ENCODE data around the gene ORM1. TPM values are rescaled to one million over a fixed set of nuclear protein-coding genes. Genes with fewer than 3 reads are reported as not detected.
A peak's percentile ranks its signal among the peaks of the same experiment; 100 is the strongest.

ORM1 gene
- total and polyA plus RNA-seq, 9 donors: 0.30 to 11.9 (median 2.1) TPM; not detected in 4

DNA sequence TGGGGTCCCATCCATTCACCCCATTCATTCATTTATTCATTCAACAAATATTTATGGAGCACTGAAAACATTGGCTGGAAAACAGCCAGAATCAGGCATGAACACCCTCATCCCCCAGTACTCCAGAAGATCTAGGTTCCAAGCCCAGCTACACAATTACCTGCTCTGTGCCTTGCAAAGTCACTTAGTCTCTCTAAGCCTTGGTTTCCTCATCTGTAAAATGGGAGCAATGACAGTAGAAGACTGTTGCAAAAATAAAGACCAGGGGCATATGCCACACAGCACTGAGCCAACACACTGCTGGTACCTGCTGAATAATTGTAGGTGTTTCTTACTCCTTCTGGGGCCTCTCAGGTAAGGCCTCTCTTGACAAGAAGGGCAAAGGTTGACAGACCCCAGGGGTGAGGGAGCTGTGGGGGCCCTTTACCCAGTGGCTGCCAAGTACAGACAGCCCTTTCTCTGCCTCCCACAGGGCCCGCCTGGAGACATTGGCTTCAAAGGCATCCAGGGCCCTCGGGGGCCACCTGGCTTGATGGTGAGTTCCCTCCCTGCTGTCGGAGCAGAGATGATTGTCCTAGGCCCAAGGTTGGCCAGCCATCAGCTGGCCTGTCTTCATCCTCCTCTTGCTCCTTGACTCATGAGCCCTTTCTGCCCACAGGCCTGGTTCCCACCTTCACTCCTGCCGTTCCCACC, 22.6 kb upstream of the ORM1 start:
- Histone ChIP-seq H3K27me3 (no peaks in the 10 kb centered on the region), H3K4me1 (ENCODE audit: insufficient read depth) (peaks cover under 1% of the 10 kb centered on the region), H3K36me3 (no peaks in the 10 kb centered on the region), H3K4me3 (no peak overlapping the region), H3K9me3 (no peaks in the 10 kb centered on the region), H3K27ac (no peak overlapping the region)
- no peak for TF ChIP-seq POLR2A (IDR thresholded peaks at IDR 0.05)
- TF ChIP-seq, protein P1, sequence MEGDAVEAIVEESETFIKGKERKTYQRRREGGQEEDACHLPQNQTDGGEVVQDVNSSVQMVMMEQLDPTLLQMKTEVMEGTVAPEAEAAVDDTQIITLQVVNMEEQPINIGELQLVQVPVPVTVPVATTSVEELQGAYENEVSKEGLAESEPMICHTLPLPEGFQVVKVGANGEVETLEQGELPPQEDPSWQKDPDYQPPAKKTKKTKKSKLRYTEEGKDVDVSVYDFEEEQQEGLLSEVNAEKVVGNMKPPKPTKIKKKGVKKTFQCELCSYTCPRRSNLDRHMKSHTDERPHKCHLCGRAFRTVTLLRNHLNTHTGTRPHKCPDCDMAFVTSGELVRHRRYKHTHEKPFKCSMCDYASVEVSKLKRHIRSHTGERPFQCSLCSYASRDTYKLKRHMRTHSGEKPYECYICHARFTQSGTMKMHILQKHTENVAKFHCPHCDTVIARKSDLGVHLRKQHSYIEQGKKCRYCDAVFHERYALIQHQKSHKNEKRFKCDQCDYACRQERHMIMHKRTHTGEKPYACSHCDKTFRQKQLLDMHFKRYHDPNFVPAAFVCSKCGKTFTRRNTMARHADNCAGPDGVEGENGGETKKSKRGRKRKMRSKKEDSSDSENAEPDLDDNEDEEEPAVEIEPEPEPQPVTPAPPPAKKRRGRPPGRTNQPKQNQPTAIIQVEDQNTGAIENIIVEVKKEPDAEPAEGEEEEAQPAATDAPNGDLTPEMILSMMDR (IDR thresholded peaks at IDR 0.05): no peak
- TF ChIP-seq EP300 (IDR thresholded peaks at IDR 0.05): no peak
- 83 to 94% (median 92%) methylated on average over 4 of the region's 4 CpGs for WGBS, 3 donors
- DNase-seq: peak in 3 of 5 donors; percentile 3 to 23 (median 13)
- intact Hi-C loops (cut with DNase I): loop anchor here in 1 of 4 donors (5.0 kb wide), 1 partner anchor 143 kb away; the partner anchor contains the start of gene COL27A1

DNA sequence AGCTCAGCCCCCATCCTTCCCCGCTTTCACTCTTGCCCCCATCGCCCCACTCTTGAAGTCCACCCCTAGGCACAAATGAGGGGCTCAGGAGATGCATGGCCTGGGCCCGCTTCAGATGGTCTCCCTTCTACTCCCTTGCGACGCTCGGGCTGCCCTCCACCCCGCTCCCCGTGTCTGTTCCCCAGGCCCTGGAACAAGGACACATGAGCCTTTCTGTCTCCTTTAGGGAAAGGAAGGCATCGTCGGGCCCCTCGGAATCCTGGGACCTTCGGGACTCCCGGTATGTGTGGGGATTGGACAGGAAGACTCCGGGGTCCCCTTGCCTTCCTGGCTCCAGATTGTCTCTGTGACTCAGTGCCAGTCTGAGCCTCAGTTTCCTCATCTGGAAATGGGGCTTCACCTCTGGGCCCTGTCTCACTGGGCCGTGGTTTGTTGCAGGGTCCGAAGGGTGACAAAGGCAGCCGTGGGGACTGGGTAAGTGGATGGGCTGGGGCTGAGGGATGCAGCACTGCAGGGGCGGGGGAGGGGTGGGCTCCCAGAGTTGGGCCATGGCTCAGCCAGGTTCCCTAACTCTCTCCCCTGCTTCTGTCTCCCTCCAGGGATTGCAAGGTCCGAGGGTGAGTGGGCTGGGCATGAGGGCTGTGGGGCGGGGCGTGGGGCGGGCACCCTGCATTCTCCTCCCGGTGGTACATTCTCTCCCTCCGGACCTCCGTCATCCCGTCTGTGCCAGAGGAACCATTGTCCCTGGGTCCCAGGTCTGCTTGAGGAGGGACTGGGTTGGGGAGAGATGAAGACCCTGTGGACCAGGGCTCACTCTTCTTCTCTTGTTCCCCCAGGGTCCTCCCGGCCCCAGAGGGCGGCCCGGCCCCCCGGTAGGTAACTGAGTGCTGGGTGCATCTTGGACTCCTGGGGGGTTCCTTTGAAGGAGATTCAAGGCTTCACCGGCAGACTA, 21.8 kb upstream of the ORM1 start:
- peaks cover 5% of the 10 kb centered on the region for H3K4me1 ChIP-seq (ENCODE audit: insufficient read depth)
- DNase-seq: peak in 4 of 5 donors; percentile 7 to 23 (median 12)
- no peak overlapping the region for H3K27ac ChIP-seq
- no peaks in the 10 kb centered on the region for H3K9me3 ChIP-seq
- H3K27me3 ChIP-seq: no peaks in the 10 kb centered on the region
- TF ChIP-seq, protein P1 (IDR thresholded peaks at IDR 0.05): no peak
- TF ChIP-seq POLR2A (IDR thresholded peaks at IDR 0.05) (no peak), EP300 (IDR thresholded peaks at IDR 0.05) (no peak)
- H3K36me3 ChIP-seq: no peaks in the 10 kb centered on the region
- intact Hi-C loops (cut with DNase I): loop anchor here in 1 of 4 donors (5.0 kb wide), 1 partner anchor 144 kb away; the partner anchor contains the start of gene COL27A1
- WGBS, 3 donors: 91 to 93% (median 93%) methylated on average over 28 to 31 of the region's 31 CpGs
- no peak overlapping the region for H3K4me3 ChIP-seq

DNA sequence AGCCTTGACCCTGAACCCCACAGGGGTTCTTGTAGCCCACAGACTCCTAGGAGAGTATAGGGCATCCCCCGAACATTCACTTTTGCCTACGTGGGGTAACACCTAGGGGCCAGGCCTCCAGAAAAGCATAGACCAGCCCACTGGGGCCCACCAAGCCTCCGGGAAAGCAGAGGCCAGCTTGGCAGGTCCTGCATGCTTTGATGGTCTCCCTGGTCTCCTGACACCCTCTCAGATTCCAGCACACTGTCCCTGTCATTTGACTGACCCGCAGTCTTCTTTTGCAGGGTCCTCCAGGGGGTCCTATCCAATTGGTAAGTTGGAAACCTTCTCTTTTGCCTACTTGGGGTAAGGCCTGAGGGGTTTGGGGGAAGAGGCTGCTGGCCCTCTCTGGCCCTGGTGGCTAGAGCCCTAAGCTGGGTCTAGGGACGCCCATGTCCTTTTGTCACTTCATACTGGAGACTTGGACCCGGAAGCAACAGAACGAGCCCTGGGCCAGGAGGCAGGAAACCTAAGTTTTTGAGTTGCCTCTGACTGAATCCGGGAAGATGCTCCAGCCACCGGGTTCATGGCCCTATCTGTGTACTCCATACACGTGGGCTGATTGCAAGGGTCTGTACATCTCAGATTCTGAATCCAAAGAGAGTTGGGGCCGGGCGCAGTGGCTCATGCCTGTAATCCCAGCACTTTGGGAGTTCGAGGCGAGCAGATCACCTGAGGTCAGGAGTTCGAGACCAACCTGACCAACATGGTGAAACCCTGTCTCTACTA, 20.9 kb upstream of the ORM1 start:
- 85 to 88% (median 87%) methylated on average over 15 of the region's 15 CpGs for WGBS, 3 donors
- Histone ChIP-seq H3K9me3 (no peaks in the 10 kb centered on the region), H3K4me3 (no peak overlapping the region), H3K4me1 (ENCODE audit: insufficient read depth) (peaks cover 6% of the 10 kb centered on the region), H3K36me3 (no peaks in the 10 kb centered on the region), H3K27me3 (no peaks in the 10 kb centered on the region), H3K27ac (no peak overlapping the region)
- intact Hi-C loops (cut with DNase I): loop anchor here in 1 of 4 donors (5.0 kb wide), 1 partner anchor 145 kb away; the partner anchor contains the start of gene COL27A1
- DNase-seq: peak in 4 of 5 donors; percentile 4 to 25 (median 12)
- TF ChIP-seq EP300 (IDR thresholded peaks at IDR 0.05) (no peak), POLR2A (IDR thresholded peaks at IDR 0.05) (no peak)
- TF ChIP-seq, protein P1 (IDR thresholded peaks at IDR 0.05): no peak

DNA sequence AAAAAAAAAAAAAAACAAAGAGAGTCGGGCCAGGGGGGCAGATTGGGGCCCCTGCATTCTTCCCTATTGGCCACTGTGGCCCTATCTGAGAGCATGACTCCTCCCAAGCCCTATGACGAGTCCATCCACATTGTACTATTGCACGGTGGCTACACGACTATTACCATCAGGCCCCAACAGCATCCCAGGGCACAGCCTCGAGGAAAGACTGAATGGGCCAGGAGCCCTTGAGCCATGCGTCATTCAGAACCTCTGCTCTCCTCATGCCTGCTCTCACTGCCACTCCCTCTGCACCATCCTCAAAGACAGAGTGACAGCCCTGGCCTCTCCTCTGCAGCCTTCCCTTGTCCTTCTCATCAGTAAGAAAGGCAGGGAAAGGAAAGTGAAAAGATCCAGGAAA, 20.2 kb upstream of the ORM1 start:
- Histone ChIP-seq H3K9me3 (no peaks in the 10 kb centered on the region), H3K4me1 (ENCODE audit: insufficient read depth) (peaks cover 6% of the 10 kb centered on the region), H3K36me3 (no peaks in the 10 kb centered on the region), H3K27ac (no peak overlapping the region), H3K27me3 (no peaks in the 10 kb centered on the region), H3K4me3 (no peak overlapping the region)
- intact Hi-C loops (cut with DNase I): loop anchor here in 1 of 4 donors (5.0 kb wide), 1 partner anchor 145 kb away; the partner anchor contains the start of gene COL27A1
- WGBS, 3 donors: 64 to 78% (median 67%) methylated on average over 6 of the region's 6 CpGs
- TF ChIP-seq POLR2A (IDR thresholded peaks at IDR 0.05) (no peak), EP300 (IDR thresholded peaks at IDR 0.05) (no peak)
- TF ChIP-seq, protein P1 (IDR thresholded peaks at IDR 0.05): no peak
- peak in 4 of 5 donors; percentile 1 to 12 (median 5) for DNase-seq
